ENCODE data around the gene PIN1.
"Not testable (repeated sequence)": the region's sequence is repeated elsewhere in the genome, so short reads cannot be mapped to it uniquely, and the experiment has no call there.

The PIN1 gene

DNA sequence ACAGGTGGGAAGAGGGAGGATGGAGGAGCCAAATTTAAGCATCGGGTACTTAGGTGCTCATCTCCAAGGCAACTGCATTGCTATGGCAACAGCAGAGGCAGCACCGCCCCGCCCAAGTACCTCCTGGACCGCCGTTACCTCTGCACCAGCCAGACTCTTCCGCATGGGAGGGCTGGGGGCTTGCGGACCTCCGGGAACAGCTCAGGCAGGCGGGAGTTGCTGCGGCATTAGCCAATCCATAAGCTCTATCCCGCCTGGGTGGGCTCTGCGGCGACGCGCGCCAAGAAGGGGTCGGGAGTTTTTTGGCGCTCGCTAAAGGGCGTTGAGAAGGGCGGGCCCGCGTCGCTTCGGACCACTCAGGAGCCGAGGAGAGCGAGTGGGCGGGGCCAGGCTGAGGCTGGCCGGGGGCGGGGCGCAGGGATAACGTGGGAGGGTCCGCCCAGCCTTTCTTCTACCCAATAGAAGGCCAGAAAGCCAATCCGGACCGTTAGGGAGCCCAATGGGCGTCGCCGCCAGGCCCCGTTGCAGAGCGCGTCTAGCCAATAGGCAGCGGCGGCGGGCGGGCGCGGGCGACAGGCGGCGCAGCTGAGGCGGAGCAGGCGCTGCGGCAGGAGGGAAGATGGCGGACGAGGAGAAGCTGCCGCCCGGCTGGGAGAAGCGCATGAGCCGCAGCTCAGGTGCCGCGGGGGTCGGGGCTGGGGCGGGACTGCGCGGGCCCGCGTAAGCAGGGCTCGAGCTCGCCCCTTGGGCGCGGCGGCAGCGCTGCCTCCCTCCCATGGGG is at the start of gene PIN1:
Gene PIN1 (plus strand): TSS at position 593 of the 781 bp plus-strand sequence. CDS start 27 bp downstream, at position 620.
- DNase-seq = peak; percentile 99

DNA sequence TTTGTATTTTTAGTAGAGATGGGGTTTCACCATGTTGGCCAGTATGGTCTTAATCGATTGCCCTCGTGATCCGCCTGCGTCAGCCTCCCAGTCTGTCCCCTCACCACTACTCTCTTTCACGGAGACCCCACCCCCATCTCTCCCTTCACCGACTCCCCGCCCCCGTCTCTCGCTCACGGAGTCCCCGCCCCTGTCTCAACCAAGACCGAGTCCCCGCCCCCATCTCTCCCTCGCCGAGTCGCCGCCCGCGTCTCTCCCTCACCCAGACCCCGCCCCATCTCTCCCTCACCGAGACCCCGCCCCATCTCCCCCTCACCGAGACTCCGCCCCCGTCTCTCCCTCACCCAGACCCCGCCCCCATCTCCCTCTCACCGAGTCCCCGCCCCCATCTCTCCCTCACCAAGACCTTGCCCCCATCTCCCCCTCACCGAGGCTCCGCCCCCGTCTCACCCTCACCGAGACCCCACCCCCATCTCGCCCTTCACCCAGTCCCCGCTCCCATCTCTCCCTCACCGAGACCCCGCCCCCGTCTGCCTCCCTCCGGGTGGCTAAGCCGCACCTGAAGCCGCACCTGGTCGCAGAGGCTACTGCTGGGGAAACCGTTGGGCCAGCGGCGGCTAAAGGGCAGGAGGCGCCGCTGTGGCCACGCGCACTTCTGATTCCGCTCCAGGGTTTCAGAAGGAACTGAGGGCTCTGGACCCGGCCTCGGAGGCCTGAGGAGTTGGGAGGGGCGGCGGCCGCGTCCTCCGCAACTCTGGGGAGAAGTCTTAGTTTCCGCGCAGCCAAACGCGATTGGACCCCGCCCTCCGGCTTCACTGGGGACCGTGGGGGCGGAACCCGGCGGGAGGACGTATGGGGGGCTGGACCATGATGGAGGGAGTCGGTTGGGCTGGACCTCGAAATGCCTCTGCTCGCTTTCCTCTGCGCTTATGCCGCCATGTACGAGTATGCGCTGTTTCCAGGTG is 49.5 kb upstream of the PIN1 start:
- peak; percentile 94 for DNase-seq

DNA sequence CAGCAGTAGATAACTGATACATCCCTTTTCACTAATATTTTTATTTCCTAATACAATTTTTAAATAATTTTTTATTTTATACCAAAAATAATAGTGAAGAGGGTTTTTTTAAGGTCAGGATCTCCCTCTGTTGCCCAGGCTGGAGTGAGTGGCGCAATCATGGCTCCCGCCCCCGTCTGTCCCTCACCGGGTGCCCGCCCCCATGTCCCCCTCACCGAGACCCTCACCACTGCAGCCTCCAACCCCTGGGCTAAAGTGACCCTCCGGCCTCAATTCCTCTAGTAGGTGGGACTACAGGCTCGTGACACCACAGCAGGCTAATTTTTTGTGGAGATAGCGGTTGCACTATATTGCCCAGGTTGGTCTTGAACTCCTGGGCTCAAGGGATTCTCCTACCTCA is 48.8 kb upstream of the PIN1 start:
- DNase-seq = no peak

DNA sequence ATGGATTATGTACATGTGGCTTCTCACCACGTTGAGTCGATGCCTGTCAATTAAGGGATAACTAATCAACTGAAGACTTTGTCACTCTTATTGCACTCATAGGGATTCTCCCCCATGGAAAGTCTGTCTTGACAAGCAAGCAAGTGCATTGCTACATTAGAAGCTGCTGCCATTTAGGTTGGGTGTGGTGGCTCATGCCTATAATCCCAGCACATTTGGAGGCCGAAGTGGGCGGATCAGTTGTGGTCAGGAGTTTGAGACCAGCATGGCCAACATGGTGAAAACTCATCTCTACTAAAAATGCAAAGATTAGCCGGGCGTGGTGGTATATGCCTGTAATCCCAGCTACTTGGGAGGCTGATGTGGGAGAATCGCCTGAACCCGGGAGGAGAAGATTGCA is 48.3 kb upstream of the PIN1 start:
- no peak for DNase-seq

DNA sequence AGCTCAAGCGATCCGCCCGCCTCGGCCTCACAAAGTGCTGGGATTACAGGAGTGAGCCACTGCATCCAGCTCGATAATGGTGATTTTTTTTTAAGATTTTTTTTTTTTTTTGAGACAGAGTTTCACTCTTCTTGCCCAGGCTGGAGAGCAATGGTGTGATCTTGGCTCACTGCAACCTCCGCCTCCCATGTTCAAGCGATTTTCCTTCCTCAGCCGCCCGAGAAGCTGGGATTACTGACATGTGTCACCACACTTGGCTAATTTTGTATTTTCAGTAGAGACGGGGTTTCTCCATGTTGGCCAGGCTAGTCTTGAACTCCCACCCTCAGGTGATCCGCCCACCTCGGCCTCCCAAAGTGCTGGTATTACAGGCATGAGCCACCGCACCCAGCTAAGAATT is 46.5 kb upstream of the PIN1 start:
- not testable (repeated sequence) for DNase-seq

DNA sequence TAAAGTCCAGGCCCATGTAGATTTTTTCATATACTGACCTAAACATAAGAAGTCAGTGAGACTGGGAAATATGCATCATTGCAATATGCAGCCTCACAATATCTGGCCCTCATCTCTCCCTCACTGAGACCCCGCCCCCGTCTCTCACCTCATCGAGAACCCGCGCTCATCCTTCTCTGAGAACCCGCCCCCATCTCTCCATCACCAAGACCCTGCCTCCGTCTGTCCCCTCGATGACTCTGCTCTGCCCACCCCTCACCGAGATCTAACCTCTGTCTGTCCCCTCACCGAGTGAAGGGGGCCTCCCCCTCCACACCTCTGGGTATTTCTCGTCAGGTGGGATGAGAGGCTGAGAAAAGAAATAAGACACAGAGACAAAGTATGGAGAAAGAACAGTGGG is 46.1 kb upstream of the PIN1 start:
- DNase-seq = no peak

DNA sequence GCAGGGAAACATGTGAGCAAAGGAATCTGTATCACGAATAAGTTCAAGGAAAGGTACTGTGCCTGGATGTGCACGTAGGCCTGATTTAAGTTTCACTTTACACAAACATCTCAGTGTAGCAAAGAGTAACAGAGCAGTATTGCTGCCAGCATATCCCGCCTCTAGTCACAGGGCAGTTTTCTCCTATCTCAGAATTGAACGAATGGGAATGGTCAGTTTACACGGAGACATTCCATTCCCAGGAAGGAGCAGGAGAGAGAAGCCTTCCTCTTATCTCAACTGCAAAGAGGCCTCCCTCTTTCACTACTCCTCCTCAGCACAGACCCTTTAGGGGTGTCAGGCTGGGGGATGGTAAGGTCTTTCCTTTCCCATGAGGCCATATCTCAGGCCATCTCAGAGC is 45.5 kb upstream of the PIN1 start:
- DNase-seq = not testable (repeated sequence)

DNA sequence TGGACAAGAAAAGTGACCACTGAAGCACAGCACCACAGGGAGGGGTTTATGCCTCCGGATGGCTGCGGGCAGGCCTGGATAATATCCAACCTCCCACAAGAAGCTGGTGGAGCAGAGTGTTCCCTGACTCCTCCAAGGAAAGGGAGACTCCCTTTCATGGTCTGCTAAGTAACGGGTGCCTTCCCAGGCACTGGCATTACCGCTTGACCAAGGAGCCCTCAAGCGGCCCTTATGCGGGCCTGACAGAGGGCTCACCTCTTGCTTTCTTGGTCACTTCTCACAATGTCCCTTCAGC is 44.1 kb upstream of the PIN1 start:
- not testable (repeated sequence) for DNase-seq

DNA sequence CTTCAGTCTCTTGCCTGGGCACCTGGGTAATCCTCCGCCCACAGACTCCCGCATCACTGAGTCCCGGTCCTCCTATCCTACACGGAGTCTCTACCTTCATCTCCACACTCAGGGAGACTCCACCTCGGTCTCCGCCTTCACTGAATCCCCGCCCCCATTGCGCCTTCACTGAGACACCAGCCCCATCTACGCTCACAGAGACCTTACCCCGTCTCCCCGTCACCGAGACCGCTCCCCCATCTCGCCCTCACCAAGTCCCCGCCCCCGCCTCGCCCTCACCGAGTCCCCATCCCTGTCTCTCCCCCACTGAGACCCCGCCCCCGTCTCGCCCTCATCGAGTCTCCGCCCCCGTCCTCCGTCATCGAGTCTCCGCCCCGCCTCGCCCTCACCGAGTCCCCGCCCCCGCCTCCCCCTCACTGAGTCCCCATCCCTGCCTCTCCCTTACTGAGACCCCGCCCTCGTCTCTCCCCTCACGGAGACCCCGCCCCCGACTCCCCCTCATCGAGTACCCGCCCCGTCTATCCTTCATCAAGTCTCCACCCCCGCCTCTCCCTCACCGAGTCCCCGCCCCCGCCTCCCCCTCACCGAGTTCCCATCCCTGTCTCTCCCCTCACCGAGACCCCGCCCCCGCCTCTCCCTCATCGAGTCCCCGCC is 43.4 kb upstream of the PIN1 start:
- DNase-seq = peak; percentile 96

DNA sequence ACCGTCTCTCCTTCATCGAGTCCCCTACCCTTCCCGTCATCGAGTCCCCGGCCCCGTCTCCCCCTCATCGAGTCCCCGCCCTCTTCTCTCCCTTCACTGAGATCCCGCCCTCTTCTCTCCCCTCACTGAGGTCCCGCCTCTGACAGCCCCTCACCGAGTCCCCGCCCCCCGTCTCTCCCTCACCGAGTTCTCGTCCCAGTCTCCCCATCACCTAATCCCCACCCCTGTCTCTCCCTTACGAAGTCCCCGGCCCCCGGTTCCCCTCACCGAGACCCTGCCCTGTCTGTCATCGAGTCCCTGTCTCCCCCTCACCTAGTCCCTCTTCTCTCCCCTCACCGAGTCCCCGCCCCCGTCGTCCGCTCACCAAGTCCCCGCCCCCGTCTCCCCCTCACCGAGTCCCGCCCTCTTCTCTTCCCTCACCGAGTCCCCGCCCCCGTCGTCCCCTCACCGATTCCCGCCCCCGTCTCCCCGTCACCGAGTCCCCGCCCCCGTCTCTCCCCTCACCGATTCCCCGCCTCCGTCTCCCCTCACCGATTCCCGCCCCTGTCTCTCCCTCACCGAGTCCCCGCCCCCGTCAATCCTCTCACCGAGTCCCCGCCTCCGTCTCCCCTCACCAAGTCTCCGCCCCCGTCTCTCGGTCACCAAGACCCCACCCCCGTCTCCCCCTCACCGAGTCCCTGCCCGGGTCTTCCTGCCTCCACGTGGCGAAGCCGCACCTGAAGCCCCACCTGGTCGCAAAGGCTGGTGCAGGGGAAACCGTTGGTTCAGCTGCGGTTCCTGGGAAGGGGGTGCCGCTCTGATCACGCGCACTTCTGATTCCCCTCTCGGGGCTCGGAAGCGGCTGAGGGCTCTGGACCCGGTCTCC is 42.7 kb upstream of the PIN1 start:
- peak; percentile 93 for DNase-seq

DNA sequence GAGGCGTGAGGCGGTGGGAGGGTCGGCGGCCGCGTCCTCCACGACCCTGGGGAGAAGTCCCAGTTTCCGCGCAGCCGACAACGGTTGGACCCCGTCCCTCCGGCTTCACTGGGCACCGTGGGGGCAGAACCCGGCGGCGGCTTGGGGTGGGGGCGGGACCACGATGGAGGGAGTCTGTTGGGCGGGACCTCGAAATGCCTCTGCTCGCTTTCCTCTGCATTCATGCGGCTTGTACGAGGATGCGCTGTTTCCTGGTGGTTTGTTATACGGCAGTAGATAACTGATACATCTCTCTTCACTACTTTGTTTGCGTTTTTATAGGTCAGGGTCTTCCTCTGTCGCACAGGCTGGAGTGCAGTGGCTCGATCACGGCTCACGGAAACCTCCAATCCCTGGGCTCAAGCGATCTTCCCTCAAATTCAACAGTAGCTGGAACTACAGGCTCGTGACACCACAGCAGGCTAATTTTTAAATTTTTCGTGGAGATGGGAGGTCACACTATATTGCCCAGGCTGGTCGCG is 42.0 kb upstream of the PIN1 start:
- peak; percentile 55 for DNase-seq

DNA sequence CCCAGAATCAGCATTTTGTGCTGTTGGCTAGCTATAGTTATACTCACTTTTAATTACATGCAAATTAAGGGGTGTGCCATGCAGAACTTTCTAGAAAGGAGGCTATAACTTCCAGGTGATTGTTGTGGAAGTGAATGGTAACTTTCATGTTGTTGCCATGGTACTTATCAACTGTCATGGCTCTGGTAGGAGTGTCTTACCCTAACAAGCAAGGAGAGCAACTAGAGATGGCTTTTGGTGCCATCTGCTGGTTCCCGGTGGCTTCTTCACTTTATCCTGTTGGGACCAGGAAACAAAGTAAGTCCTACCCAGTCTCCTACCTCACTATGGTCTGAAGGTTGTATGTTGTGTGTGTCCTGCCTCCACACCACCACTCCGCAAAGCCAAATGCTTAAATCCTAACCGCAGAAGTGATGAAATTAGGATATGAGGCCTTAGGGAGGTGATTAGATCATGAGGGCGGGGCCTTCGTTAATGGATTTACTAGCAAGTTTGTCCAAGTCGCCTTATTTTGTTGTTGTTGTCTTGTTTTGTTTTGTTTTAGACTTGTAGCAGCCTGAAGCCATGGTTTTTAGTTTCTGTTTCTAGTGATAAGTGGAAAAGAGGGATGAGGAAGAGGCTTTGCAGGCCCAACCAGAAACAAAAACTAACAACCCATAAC is 38.9 kb upstream of the PIN1 start:
- DNase-seq = peak; percentile 85

DNA sequence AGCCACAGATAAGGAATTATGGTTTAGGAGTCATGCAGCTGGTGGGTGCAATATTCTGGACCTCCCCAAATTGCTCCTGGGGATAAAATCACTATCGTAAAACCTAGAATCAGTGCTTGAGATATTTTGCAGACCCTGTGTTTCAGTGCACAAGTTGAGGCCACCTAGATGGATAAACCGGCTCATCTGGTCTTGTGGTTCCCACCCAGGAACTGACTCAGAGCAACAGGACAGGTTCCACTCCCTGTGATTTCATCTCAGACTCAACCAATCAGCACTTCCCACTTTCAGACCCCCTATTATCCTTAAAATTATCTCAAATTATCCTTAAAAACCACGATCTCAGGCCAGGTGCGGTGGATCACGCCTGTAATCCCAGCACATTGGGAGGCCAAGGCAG is 37.2 kb upstream of the PIN1 start:
- no peak for DNase-seq

DNA sequence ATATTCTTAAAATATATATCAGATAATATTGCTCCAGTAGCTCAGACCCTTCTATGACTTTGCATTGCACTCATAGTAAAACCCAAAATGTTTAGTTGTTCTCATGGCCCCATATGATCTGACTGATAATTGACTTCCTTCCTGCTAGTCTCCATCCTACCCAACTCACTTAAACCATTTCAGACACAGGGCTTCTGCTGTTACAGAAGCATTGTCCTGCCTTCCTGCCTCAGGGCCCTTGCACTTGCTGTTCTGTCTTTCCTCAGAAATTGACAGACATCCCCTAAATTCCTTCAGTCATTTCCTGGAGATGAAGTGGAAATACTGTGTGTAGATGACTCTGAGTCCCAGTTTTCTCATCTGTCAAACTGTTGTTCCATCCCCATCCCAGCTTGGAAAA is 36.0 kb upstream of the PIN1 start:
- DNase-seq = no peak

DNA sequence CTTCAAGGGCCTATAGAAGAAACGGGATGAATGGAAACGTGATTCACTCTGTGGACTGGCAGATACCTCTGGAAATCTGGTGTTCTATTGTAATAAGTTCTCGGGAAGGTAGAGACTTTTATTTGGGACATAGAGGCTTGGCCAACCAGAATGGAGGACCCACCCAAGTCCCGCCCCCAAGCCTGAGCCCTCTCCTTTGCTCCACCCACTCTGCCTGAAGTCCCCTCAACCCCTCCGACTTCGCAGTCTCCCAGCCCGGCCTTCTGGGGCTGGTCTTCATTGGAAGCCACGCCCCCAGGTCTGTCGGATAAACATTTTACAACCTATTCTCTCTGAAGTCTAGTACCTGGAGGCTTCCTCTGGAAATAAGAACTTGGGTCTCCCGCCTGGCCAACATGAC is 33.1 kb upstream of the PIN1 start:
- DNase-seq = no peak

DNA sequence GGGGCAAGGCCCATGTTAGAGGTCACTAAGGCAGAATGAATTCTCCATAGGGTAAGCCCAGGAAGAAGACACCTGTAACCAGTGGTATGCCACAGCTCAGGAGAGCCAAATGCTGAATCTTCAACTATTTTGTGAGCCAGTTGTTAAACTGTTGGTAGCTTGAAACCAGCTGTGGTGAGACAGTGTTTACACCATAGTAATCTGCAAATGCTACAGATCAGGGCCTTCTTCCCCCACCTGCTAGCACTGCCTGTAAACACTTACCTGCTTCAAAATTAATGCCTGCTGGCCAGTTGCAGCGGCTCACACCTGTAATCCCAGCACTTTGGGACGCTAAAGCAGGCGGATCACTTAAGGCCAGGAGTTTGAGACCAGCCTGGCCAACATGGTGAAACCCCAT is 28.3 kb upstream of the PIN1 start:
- no peak for DNase-seq

DNA sequence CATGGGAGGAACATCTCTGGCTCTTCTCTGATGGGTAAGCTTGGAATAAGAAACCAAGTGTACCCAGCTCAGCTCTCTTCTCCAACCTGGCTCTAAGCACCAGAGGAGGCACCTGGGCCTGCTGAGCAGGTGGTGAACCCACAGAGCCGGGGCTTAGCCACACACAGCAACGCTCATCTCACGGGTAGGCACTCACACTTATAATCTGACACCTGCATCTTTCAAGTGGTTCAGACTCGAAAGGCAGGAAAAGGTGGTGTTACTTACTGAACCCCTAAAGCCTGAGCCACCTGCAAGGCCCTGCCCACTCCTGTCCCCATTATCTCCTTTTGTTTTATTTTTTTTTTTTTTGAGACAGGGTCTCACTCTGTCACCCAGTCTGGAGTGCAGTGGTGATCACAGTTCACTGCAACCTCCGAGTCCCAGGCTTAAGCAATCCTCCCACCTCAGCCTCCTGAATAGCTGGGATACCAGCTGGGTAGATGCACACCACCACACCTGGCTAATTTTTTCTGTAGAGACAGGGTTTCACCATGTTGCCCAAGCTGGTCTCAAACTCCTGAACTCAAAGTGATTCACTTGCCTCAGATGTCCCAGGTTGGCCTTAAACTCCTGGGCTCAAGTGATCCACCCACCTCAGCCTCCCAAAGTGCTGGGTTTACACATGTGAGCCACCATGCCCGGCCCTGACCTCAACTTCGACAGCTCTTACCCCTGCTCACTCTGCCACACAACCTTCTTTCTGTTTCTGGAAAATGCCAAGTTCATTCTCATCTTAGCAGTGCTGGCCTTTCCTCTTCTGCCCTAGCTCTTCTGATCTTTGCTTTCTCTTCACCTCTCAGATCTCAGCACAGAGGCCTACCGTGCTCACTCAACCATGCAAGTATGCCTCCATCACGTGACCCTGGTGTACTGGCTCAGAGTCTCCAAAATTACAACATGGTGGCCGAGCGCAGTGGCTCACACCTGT is 26.0 kb upstream of the PIN1 start:
- no peak for DNase-seq

DNA sequence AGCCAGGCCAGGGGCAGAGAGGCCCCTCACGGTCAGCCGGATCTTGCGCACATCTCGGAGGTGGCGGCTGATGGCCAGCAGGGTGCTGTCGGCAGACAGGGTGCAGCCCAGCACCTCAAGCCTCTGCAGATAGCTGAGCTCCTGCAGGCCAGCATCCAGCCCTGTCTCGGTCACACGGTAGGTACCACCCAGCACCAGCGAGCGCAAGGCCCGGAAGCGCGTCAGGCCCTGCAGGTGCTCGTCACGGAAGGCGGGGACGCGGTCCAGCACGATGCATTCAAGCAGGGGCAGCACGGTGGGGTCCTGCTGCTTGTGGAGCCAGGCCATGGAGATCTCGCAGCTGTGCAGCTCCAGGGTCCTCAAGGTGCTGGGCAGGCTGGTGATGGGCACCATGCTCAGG is 24.0 kb upstream of the PIN1 start:
- DNase-seq = no peak

DNA sequence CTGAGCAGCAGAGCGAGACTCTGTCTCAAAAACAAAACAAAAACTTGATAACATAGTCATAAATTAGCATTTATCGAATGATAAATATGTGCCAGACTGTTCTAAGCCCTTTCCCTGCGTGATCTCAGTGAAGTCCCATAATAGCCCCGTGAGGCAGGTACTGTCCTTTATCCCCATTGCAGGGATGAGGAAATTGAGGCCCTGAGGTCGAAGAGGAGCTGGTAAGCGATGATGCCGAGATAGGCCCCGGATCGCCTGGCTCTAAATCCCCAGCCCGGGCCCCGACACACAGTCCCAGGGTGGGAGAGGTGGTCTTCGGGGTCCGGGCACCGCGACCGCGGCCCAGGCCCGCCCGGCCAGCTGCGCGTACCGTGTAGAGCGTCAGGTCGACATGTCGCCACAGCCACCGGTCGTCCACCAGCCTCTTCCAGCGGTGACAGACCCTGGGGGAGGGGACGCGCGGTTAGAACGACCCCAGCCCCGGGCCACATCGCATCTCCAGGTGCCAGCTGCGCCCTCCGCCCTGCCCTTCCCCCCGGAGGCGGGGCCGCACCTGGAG is 16.9 kb upstream of the PIN1 start:
- no peak for DNase-seq

All from fibroblast of skin of right biceps (primary cell).